Keratinocyte (primary cell): ENCODE measurements around the gene VASN. TPM values are rescaled to one million over a fixed set of nuclear protein-coding genes. Genes with fewer than 3 reads are reported as not detected.

Experiments
- DNase-seq: peaks from one replicate; pipeline ENCODE4 v3.0.0-alpha.2; 2011; ENCODE audit warnings: low read depth, missing footprints, low spot score
- FAIRE-seq: peaks from 2 replicates; lab custom pipeline; 2011; peaks lifted over from hg19 to GRCh38; lab: Jason Lieb, UNC
- H2AFZ ChIP-seq: 2 replicates; pipeline ENCODE4 v1.6.0; 2012; ENCODE audit warnings: low read length, control low read depth, inconsistent platforms; ENCODE audit not compliant: control insufficient read depth
- H3K27ac ChIP-seq: 2 replicates; pipeline ENCODE4 v1.5.1; 2011; ENCODE audit warnings: low read length; ENCODE audit not compliant: control insufficient read depth, insufficient read depth
- H3K27me3 ChIP-seq: 3 replicates; pipeline ENCODE4 v1.6.0; 2011; ENCODE audit warnings: low read length; ENCODE audit not compliant: control insufficient read depth, insufficient read depth; ENCODE audit errors: extremely low read depth
- H3K36me3 ChIP-seq, 2 experiments: 2 replicates in 1 of 2; 3 replicates in 1 of 2; pipeline ENCODE4 v1.5.1; 2011; ENCODE audit warnings: low read length in 2 of 2, mild to moderate bottlenecking in 1 of 2; ENCODE audit not compliant: control insufficient read depth in 2 of 2, insufficient read depth in 2 of 2; ENCODE audit errors: extremely low read depth in 1 of 2
- H3K4me1 ChIP-seq: 3 replicates; pipeline ENCODE4 v1.5.1; 2011; ENCODE audit warnings: low read length; ENCODE audit not compliant: control insufficient read depth, insufficient read depth; ENCODE audit errors: extremely low read depth
- H3K4me2 ChIP-seq: 3 replicates; pipeline ENCODE4 v1.6.0; 2011; ENCODE audit warnings: low read depth, low read length; ENCODE audit not compliant: control insufficient read depth, insufficient read depth; ENCODE audit errors: extremely low read depth
- H3K4me3 ChIP-seq, 3 experiments: fragments of 200-600 bp in 1 of 3; sonication (generic) in 1 of 3; 2 replicates in 2 of 3; 3 replicates in 1 of 3; pipeline ENCODE4 v1.5.1; 2011 to 2016; ENCODE audit warnings: low read length in 3 of 3, mild to moderate bottlenecking in 3 of 3, control low read depth in 2 of 3, inconsistent platforms in 1 of 3, low read depth in 1 of 3, mixed read lengths in 1 of 3, mixed run types in 1 of 3, moderate library complexity in 1 of 3; ENCODE audit not compliant: control insufficient read depth in 2 of 3, insufficient read depth in 2 of 3; ENCODE audit errors: extremely low read depth in 1 of 3
- H3K79me2 ChIP-seq: 2 replicates; pipeline ENCODE4 v1.6.0; 2012; ENCODE audit warnings: low read length; ENCODE audit not compliant: control insufficient read depth, insufficient read depth
- H3K9ac ChIP-seq: 3 replicates; pipeline ENCODE4 v1.6.0; 2011; ENCODE audit warnings: low read length; ENCODE audit not compliant: control insufficient read depth, insufficient read depth; ENCODE audit errors: extremely low read depth
- H3K9me1 ChIP-seq: 3 replicates; pipeline ENCODE4 v1.6.0; 2011; ENCODE audit warnings: low read length; ENCODE audit not compliant: control insufficient read depth, insufficient read depth; ENCODE audit errors: extremely low read depth
- H3K9me3 ChIP-seq: 2 replicates; pipeline ENCODE4 v1.5.1; 2012; ENCODE audit warnings: low read depth, low read length; ENCODE audit not compliant: control insufficient read depth
- H4K20me1 ChIP-seq: 3 replicates; pipeline ENCODE4 v1.6.0; 2011; ENCODE audit warnings: low read length; ENCODE audit not compliant: control insufficient read depth, insufficient read depth; ENCODE audit errors: extremely low read depth
- CTCF ChIP-seq, 3 experiments: IDR thresholded peaks in 1 of 3; conservative IDR thresholded peaks in 1 of 3; optimal IDR thresholded peaks in 1 of 3; 2 replicates in 2 of 3; 3 replicates in 1 of 3; pipeline versions ENCODE3 to v1.5.1; 2011; ENCODE audit warnings: low read length in 3 of 3, mild to moderate bottlenecking in 3 of 3, moderate library complexity in 2 of 3, control low read depth in 1 of 3, inconsistent platforms in 1 of 3; ENCODE audit not compliant: insufficient read depth in 2 of 3; ENCODE audit errors: extremely low read depth in 1 of 3
- EZH2 ChIP-seq: IDR thresholded peaks from one replicate; pipeline ENCODE4 v1.6.1; 2012; ENCODE audit warnings: inconsistent platforms, mild to moderate bottlenecking, low read length, moderate library complexity
- dilution Hi-C: fragments of 300-500 bp; cut with MboI; formaldehyde crosslinking; loops from one replicate; pipeline ENCODE4 v1.7.0; 2020; ENCODE audit warnings: low sequenced_read_pairs; ENCODE audit not compliant: extremely low pct_ligation_motif_present
- polyA plus RNA-seq, 5 experiments: library from polyadenylated mRNA; depleted of rRNA in 3 of 5; stranded (reverse) in 3 of 5; stranded (forward) in 1 of 5; unstranded in 1 of 5; fragments of >200 nt; gene quantifications; 1 replicate in 1 of 5; 2 replicates in 3 of 5; 3 replicates in 1 of 5; pipeline versions ENCODE4 v1.2.1 to v1.2.3, GENCODE V29; 2011 to 2012; ENCODE audit warnings: missing spikeins in 2 of 5, low read depth in 1 of 5, low replicate concordance in 1 of 5

Gene VASN
- polyA plus RNA-seq, 1 donor (not counting 4 experiments of a cell fraction or from before 2014, with no cell fraction given) = 0.37 TPM

DNA sequence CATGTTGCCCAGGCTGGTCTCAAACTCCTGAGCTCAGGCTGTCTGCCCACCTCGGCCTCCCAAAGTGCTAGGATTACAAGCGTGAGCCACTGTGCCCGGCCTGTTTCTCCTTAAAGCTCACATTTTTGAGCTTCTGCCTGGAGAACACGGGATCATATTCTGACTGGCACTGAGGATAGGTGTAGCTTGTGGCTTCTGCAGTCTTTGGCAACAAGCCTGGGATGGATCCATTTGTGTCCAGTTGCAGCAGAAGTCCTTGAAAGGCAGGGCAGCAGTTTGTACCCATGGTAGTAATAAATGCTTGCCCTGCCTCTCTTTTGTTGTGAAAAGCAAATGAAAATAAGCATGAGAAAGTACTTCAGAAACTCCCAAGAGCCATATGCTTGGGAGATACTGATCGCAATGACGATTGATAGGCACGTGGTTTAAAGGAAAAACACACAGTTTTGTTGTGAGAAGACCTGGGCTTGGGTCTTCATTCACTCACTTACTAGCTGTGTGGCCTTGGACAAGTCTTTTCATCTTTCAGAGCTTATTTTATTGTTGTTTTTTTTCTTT lies 47.8 kb downstream of the VASN start:
- H3K4me2 ChIP-seq = no peak overlapping the region
- H3K27ac ChIP-seq = no peak overlapping the region
- H3K9ac ChIP-seq = no peak overlapping the region
- no peaks in the 10 kb centered on the region for H3K9me3 ChIP-seq
- no peaks in the 10 kb centered on the region for H3K27me3 ChIP-seq
- peaks cover 13% of the 10 kb centered on the region for H3K79me2 ChIP-seq
- DNase-seq (no peak), FAIRE-seq (no peak)
- H3K36me3 ChIP-seq = peaks cover 1 to 4% of the 10 kb centered on the region in 2 experiments
- peaks cover 8% of the 10 kb centered on the region for H3K4me1 ChIP-seq
- H3K4me3 ChIP-seq = no peak overlapping the region
- H2AFZ ChIP-seq = no peak overlapping the region
- no peaks in the 10 kb centered on the region for H3K9me1 ChIP-seq
- no peaks in the 10 kb centered on the region for H4K20me1 ChIP-seq
- dilution Hi-C loops = no loop called here
- TF ChIP-seq EZH2 = no peak
- no peak for TF ChIP-seq CTCF (optimal IDR thresholded peaks at IDR 0.05 in 1 of 3, IDR thresholded peaks at IDR 0.05 in 1 of 3, conservative IDR thresholded peaks at IDR 0.05 in 1 of 3; ENCODE audit: extremely low read depth in 1 of 3, insufficient read depth in 2 of 3, low read length in 3 of 3)

DNA sequence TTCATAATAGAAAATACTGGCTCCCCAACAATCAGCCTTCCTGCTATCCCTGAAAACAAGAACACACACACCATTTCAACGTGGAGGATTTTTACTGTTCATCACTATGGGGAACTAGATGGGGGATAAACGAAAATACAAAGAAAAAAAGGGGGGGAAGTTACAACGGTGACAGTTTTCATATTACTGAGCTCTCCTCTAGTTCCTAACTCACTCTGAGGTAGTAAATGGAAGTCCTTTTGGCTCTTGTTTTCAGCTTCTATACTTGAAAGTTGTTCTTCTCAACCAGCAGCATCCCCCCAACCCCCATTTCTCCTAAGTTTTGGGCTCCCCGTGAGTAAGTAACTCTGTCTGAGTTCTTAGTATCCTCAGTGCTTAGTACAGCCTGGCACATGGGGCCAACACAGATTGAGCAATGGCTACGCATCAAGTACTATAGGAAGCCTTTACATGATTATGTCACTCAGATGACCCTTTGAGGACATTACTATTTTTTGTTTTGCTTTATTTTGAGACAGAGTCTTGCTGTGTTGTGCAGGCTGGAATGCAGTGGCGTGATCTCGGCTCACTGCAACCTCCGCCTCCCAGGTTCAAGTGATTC lies 49.0 kb downstream of the VASN start:
- H3K4me1 ChIP-seq = peaks cover 4% of the 10 kb centered on the region
- H3K36me3 ChIP-seq = no peaks in the 10 kb centered on the region
- no peaks in the 10 kb centered on the region for H3K9me3 ChIP-seq
- DNase-seq (no peak), FAIRE-seq (no peak)
- peaks cover 2% of the 10 kb centered on the region for H3K79me2 ChIP-seq
- no peak overlapping the region for H3K4me2 ChIP-seq
- no peaks in the 10 kb centered on the region for H4K20me1 ChIP-seq
- dilution Hi-C loops = no loop called here
- no peaks in the 10 kb centered on the region for H3K9me1 ChIP-seq
- H2AFZ ChIP-seq = no peak overlapping the region
- TF ChIP-seq EZH2 = no peak
- no peak for TF ChIP-seq CTCF (optimal IDR thresholded peaks at IDR 0.05 in 1 of 3, IDR thresholded peaks at IDR 0.05 in 1 of 3, conservative IDR thresholded peaks at IDR 0.05 in 1 of 3; ENCODE audit: extremely low read depth in 1 of 3, insufficient read depth in 2 of 3, low read length in 3 of 3)
- no peak overlapping the region for H3K27ac ChIP-seq
- no peaks in the 10 kb centered on the region for H3K27me3 ChIP-seq
- H3K4me3 ChIP-seq = no peak overlapping the region
- no peak overlapping the region for H3K9ac ChIP-seq
